Fibroblast of lung (primary cell): ENCODE data around the gene PRDX5. TPM values are rescaled to one million over a fixed set of nuclear protein-coding genes. Genes with fewer than 3 reads are reported as not detected.

Source experiments
- DNase-seq, 2 donors: peaks; one replicate each; pipeline versions ENCODE4 v3.0.0 to v3.0.0-alpha.2; 2010; ENCODE audit warnings: low read depth in 2 of 2
- H2AFZ ChIP-seq: 2 replicates; pipeline ENCODE4 v1.5.1; 2012; ENCODE audit warnings: low read length, control low read depth, inconsistent platforms
- H3K27ac ChIP-seq: 2 replicates; pipeline ENCODE4 v1.5.1; 2011; ENCODE audit warnings: low read length, control low read depth; ENCODE audit not compliant: insufficient read depth
- H3K27me3 ChIP-seq: 2 replicates; pipeline ENCODE4 v1.5.1; 2011; ENCODE audit warnings: mild to moderate bottlenecking, low read length; ENCODE audit not compliant: control insufficient read depth, insufficient read depth
- H3K36me3 ChIP-seq: 2 replicates; pipeline ENCODE4 v1.5.1; 2011; ENCODE audit warnings: low read length; ENCODE audit not compliant: control insufficient read depth, insufficient read depth
- H3K4me1 ChIP-seq: 2 replicates; pipeline ENCODE4 v1.5.1; 2011; ENCODE audit warnings: low read length; ENCODE audit not compliant: control insufficient read depth, insufficient read depth; ENCODE audit errors: extremely low read depth
- H3K4me2 ChIP-seq: 2 replicates; pipeline ENCODE4 v1.5.1; 2011; ENCODE audit warnings: low read length, control low read depth; ENCODE audit not compliant: insufficient read depth; ENCODE audit errors: extremely low read depth
- H3K4me3 ChIP-seq, 4 experiments: fragments of 200-600 bp in 1 of 4; sonication (generic) in 1 of 4; replicated peaks in 1 of 4; 2 replicates each; pipeline ENCODE4 v1.5.1; 2011 to 2016; ENCODE audit warnings: low read length in 4 of 4, low read depth in 3 of 4, mild to moderate bottlenecking in 3 of 4, control low read depth in 2 of 4, inconsistent platforms in 1 of 4, mixed read lengths in 1 of 4; ENCODE audit not compliant: insufficient read depth in 1 of 4; ENCODE audit errors: control extremely low read depth in 1 of 4
- H3K79me2 ChIP-seq: 2 replicates; pipeline ENCODE4 v1.5.1; 2012; ENCODE audit warnings: mild to moderate bottlenecking, low read length, inconsistent platforms; ENCODE audit not compliant: control insufficient read depth, insufficient read depth
- H3K9ac ChIP-seq: 2 replicates; pipeline ENCODE4 v1.5.1; 2011; ENCODE audit warnings: mild to moderate bottlenecking, low read length, control low read depth; ENCODE audit not compliant: insufficient read depth
- H3K9me3 ChIP-seq: 2 replicates; pipeline ENCODE4 v1.5.1; 2012; ENCODE audit warnings: low read depth, low read length; ENCODE audit not compliant: control insufficient read depth, insufficient read depth
- H4K20me1 ChIP-seq: 2 replicates; pipeline ENCODE4 v1.5.1; 2011; ENCODE audit warnings: low read length; ENCODE audit not compliant: control insufficient read depth, insufficient read depth; ENCODE audit errors: extremely low read depth
- EZH2 ChIP-seq: IDR thresholded peaks from 2 replicates; pipeline ENCODE4 v1.5.1; 2012; ENCODE audit warnings: low read length, control low read depth, mild to moderate bottlenecking; ENCODE audit errors: missing control alignments
- polyA plus RNA-seq, 2 donors: library from polyadenylated mRNA; depleted of rRNA in 1 of 2; stranded (reverse) in 1 of 2; unstranded in 1 of 2; fragments of >200 nt; gene quantifications; 2 replicates each; pipeline ENCODE4 v1.2.1, GENCODE V29; 2011 to 2012; ENCODE audit warnings: missing spikeins in 1 of 2
- total RNA-seq: library from RNA; depleted of rRNA; stranded (reverse); fragments of >200 nt; gene quantifications from 2 replicates; pipeline ENCODE4 v1.2.1, GENCODE V29; 2014
- TF ChIP-seq, protein P1 (sequence below), 2 donors: IDR thresholded peaks in 1 of 2; conservative IDR thresholded peaks in 1 of 2; 1 replicate in 1 of 2; 2 replicates in 1 of 2; pipeline ENCODE4 v1.5.1; 2011 to 2012; ENCODE audit warnings: low read length in 2 of 2, control low read depth in 1 of 2, inconsistent platforms in 1 of 2, low read depth in 1 of 2, mild to moderate bottlenecking in 1 of 2

PRDX5 gene
- total and polyA plus RNA-seq, 2 donors (not counting 1 experiment from before 2014, with no cell fraction given) = 319 to 431 TPM

DNA sequence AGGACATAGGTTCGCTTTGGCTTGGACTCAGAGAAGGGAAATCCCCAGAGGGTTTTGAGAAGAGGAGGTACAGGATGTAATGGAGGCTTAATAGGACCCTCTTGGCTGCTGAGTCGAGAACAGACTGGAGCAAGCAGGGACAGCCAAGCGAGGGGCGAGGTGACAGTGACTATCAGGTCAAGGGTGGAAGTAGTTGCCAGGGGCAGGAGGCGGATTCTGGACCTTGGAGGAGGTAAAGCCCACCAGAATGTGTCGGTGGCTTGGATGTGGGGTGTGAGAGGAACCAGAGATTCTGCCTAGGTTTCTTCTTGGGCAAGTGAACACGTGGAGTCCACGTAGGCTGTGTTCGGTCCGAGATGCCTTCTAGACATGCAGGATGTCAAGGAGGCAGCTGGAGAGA, 5.0 kb upstream of the PRDX5 start:
- no peak overlapping the region for H2AFZ ChIP-seq

DNA sequence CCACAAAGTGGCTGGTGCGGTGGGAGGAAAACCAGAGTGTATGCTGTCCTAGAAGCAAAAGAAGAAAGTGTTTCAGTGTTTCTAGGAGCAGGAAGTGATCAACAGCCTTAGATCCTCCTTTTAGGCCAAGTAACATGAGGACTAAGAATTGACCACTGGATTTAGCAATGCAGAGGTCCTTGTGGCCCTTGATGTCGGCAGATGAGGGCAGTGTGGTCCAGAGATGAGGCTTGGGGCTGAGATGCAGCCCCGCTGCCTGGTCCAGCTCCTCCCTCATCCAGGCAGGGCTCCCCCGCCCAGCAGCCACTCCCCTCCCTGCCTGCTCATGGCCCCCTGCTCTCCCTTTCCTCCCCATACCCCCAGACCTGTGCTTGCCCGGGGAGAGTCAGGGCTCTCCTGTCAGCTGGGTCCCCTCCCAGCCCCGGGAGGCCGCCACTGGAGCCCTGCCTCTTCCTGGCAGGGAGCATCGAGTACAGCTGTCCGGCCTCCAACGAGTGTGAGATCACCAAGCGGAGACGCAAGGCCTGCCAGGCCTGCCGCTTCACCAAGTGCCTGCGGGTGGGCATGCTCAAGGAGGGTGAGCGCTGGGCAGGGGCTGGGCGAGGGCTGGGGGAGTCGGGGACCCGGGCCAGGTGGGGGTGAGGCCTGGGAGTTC, 4.3 kb upstream of the PRDX5 start:
- Histone ChIP-seq H4K20me1 (no peaks in the 10 kb centered on the region), H3K36me3 (peaks cover 11% of the 10 kb centered on the region), H3K27ac (peak overlapping the region; percentile 58), H3K9ac (peak overlapping the region; percentile 37), H3K4me1 (no peaks in the 10 kb centered on the region), H3K9me3 (no peaks in the 10 kb centered on the region), H3K4me2 (peak overlapping the region; percentile 25), H3K27me3 (no peaks in the 10 kb centered on the region), H2AFZ (no peak overlapping the region), H3K4me3 (peak overlapping the region in 1 of 4 experiments; percentile 27), H3K79me2 (peaks cover 11% of the 10 kb centered on the region)
- TF ChIP-seq, protein P1, sequence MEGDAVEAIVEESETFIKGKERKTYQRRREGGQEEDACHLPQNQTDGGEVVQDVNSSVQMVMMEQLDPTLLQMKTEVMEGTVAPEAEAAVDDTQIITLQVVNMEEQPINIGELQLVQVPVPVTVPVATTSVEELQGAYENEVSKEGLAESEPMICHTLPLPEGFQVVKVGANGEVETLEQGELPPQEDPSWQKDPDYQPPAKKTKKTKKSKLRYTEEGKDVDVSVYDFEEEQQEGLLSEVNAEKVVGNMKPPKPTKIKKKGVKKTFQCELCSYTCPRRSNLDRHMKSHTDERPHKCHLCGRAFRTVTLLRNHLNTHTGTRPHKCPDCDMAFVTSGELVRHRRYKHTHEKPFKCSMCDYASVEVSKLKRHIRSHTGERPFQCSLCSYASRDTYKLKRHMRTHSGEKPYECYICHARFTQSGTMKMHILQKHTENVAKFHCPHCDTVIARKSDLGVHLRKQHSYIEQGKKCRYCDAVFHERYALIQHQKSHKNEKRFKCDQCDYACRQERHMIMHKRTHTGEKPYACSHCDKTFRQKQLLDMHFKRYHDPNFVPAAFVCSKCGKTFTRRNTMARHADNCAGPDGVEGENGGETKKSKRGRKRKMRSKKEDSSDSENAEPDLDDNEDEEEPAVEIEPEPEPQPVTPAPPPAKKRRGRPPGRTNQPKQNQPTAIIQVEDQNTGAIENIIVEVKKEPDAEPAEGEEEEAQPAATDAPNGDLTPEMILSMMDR (conservative IDR thresholded peaks at IDR 0.05 in 1 of 2, IDR thresholded peaks at IDR 0.05 in 1 of 2; ENCODE audit: low read depth in 1 of 2, low read length in 2 of 2) = no peak
- no peak for TF ChIP-seq EZH2
- peak in 1 of 2 donors; percentile 48 for DNase-seq

More for the DNA sequence above, 5.0 kb upstream of the PRDX5 start:
- Histone ChIP-seq H3K79me2 (peaks cover 9% of the 10 kb centered on the region), H4K20me1 (no peaks in the 10 kb centered on the region), H3K36me3 (peaks cover 11% of the 10 kb centered on the region), H3K4me3 (no peak overlapping the region), H3K4me2 (no peak overlapping the region), H3K4me1 (no peaks in the 10 kb centered on the region), H3K27me3 (no peaks in the 10 kb centered on the region), H3K27ac (peak overlapping the region; percentile 58), H3K9me3 (no peaks in the 10 kb centered on the region), H3K9ac (no peak overlapping the region)
- no peak for DNase-seq
- TF ChIP-seq, protein P1 (conservative IDR thresholded peaks at IDR 0.05 in 1 of 2, IDR thresholded peaks at IDR 0.05 in 1 of 2; ENCODE audit: low read depth in 1 of 2, low read length in 2 of 2) = no peak
- TF ChIP-seq EZH2 = no peak

DNA sequence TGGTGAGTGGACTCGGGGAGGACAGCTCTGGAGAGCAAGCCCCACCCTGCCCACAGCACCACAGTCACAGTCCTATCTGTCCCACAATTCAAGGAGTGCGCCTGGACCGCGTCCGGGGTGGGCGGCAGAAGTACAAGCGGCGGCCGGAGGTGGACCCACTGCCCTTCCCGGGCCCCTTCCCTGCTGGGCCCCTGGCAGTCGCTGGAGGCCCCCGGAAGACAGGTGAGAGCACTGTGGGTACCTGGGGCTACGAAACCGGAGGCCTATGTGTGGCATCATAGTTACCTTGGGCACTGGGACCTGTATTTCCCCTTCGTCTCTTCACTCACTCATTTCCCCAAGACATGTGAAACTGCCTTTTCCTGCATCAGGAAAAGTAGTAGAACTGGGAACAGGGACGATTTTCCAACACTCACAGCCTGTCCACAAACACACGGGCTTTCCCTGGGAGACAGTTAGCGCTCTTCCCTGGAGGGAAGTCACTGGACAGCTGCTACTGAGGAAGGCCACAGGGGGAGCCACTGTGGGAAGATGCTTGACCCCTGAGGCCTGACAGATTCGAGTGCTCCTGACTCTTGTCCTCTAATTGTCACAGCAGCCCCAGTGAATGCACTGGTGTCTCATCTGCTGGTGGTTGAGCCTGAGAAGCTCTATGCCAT, 3.6 kb upstream of the PRDX5 start:
- Histone ChIP-seq H3K4me1 (no peaks in the 10 kb centered on the region), H3K79me2 (peaks cover 13% of the 10 kb centered on the region), H3K27ac (peak overlapping the region; percentile 58), H3K36me3 (peaks cover 11% of the 10 kb centered on the region), H3K4me2 (peak overlapping the region; percentile 7), H3K4me3 (peak overlapping the region in 1 of 4 experiments; percentile 27), H3K9me3 (no peaks in the 10 kb centered on the region), H4K20me1 (no peaks in the 10 kb centered on the region), H3K27me3 (no peaks in the 10 kb centered on the region), H2AFZ (no peak overlapping the region), H3K9ac (peak overlapping the region; percentile 37)
- DNase-seq = no peak
- no peak for TF ChIP-seq EZH2
- TF ChIP-seq, protein P1 (conservative IDR thresholded peaks at IDR 0.05 in 1 of 2, IDR thresholded peaks at IDR 0.05 in 1 of 2; ENCODE audit: low read depth in 1 of 2, low read length in 2 of 2) = peak in 1 of 2 donors; percentile 35
